ENCODE results near the gene HMGCLL1.

The HMGCLL1 gene

DNA sequence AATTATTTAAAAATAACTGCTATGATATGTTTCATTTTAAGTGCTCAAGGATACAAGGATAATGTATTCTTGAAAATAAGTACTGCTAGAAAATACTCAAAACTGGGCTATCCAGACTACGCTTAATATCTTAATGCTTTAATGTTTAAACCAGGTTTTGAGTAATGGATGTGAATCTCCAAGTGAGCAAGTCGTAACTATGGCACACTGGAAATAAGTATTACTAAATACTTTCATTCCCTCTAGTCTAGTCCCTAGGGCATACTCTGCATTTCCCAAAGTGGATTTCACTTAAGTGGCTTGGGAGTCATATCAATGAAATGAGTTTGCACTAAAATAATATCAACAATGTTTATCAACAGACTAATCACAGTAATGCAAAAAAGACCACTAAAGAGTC is 48.1 kb downstream of the HMGCLL1 start:
- no peak for DNase-seq

DNA sequence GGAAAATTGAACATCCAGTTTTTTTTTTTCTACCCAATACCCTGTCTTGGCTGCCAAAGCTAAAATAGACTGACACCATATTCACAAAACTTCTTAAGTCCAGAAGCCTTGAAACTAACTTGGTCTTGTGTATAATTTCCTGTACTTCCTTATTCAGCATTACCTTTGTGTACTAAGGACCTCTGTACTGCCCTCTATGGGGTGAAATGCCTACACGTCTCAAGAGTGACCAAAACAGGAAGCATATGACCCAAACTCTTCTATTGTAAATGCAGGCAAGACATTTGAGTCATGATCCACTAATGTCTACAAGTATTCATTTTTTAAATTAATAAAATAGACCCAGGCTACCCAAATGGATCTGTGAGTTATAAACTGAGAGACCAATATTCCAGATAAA is 50.4 kb downstream of the HMGCLL1 start:
- no peak for DNase-seq

GRCh38 chr6:55524441-55524840 is 54.6 kb downstream of the HMGCLL1 start:
- no peak for DNase-seq

GRCh38 chr6:55518529-55519060 is 60.4 kb downstream of the HMGCLL1 start:
- no peak for DNase-seq

DNA sequence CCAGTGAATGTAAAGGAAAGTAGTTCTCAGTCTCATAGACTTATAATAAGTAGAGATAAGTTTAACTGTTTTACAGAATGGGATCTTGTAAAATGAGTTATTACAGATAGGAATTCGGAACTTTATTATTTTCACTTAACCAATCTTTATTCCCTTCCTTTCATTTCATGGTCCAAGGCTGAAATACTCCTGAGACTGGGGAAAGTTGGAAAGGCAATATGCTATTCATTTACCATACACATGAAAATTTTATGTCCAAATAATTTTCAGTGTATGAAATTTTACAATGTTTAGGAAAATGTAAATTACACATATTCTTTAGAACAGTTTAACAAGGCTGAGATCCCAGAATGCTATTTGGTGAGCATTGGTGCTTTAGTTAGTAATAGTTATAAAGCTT is 62.3 kb downstream of the HMGCLL1 start:
- no peak for DNase-seq

DNA sequence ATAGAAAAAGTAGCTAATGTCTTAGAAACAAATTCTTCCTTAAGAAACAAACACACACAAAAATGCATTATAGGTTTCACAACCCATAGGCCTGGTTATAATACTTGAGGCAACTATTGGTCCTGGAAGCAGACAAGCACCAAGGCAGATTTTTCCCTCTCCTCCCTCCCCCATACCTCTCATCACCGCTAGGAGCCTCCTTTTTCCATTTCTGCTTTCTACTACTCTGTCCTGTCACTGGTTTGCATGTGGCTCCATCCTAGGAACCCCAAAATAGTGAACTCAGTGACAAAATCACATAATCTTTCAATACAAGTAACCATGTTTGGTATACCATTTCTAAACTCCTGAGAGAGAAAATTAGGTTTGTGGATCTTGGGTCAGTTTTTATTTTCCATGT is 66.1 kb downstream of the HMGCLL1 start:
- no peak for DNase-seq

DNA sequence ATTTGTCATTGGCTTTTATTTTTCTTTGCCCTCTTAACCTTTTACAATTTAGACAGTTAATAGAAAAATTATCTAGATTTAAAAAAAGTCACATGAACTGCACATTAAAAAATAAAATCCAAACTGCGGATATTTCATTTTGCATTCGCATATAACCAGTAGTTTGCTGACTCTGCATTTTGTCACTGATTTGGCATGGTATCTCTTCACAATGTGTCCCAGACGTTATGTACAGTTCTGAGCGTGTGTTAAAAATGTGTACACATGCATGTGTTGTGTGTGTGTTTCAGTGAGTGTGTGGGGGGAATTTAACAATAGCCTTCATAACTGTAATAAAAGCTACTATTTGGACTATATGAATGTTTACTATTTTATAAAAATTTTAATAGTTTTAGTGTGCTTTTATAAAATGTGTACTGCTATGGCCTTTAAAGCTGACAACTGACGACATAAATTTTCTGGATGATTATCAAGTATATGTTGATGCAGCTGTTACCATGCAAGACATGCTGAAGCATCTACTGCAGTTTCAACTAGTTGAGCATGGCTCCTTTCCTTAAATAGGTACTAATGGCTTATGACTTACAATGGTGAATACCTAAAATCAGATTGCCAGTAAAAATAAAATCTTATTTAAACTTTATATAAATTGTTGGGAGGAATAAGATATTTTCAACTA is 67.7 kb downstream of the HMGCLL1 start:
- no peak for DNase-seq

- DNase-seq = no peak
Observed at GRCh38 chr6:55499591-55499990, 79.4 kb downstream of the HMGCLL1 start.

- no peak for DNase-seq
Observed at GRCh38 chr6:55497694-55498093, 81.3 kb downstream of the HMGCLL1 start.

GRCh38 chr6:55496201-55496600 is 82.8 kb downstream of the HMGCLL1 start:
- no peak for DNase-seq

DNA sequence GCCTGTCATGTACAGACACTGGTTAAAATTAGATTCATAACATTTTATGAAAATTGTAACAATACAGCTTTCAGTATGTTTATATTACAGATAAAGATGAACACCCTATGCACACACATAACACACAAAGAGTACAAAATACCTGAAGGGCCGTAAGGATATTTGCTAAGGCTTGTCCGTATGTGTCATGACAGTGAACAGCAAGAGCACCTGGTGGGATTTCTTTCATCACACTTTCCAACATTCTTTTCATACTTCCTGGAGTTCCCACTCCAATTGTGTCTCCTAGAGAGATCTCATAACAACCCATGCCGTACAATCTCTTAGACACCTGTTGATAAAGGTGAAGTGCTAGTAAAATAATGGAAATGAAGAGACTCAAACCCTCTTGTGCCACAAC is 83.7 kb downstream of the HMGCLL1 start:
- DNase-seq = no peak

GRCh38 chr6:55494411-55494810 is 84.6 kb downstream of the HMGCLL1 start:
- DNase-seq = no peak

DNA sequence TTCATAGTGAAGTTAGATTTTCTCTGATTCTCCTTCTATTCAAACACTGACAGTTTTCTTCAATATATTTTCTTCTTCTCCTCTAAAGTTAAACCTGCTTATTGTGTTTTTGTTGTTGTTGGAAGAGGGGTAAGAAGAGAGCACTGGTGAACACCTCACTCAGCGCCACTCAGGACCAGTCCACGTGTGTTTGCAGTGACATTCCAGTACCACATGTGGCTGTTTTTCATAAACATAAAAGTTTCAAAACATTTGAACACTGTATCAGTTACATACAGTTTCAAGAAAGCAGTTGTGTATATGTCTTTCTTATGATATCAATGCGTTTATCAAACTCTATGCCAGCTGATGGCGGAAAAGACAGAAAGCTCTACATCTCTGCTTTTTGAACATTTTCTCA is 86.7 kb downstream of the HMGCLL1 start:
- no peak for DNase-seq

- DNase-seq = no peak
Observed at GRCh38 chr6:55490871-55491270, 88.1 kb downstream of the HMGCLL1 start.

DNA sequence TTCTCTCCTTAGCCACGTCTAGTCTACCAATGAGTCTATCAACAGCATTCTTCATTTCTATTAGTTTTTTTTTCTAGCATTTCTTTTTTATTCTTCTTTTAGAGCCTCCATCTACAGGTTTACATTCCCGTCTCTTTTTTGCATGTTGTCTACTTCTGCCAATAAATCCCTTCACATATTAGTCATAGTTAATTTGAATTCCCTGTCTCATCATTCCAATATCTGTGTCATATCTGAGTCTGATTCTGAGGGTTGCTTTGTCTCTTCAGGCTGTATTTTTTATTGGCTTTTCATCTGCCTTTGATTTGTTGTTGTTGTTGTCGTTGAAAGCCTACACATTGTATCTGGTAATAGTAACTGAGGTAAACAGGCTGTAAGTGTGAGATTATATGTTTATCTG is 104.6 kb downstream of the HMGCLL1 start:
- no peak for DNase-seq

DNA sequence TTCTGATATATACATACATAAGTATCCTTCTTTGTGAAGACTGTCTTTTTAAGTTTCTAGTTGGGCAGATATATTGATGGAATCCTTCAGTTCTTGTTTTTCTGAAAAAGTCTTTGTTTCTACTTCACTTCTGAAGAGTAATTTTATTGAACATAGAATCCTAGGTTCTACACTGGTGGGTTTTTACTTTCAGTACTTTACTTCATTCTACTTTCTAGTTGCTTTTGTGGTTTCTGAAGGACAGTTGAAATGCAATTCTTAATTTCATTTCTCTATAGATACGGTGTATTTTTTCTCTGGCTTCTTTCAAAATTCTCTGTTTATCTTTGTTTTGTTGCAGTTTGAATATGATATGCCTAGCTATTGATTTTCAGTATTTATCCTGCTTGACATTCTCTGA is 105.3 kb downstream of the HMGCLL1 start:
- no peak for DNase-seq

DNA sequence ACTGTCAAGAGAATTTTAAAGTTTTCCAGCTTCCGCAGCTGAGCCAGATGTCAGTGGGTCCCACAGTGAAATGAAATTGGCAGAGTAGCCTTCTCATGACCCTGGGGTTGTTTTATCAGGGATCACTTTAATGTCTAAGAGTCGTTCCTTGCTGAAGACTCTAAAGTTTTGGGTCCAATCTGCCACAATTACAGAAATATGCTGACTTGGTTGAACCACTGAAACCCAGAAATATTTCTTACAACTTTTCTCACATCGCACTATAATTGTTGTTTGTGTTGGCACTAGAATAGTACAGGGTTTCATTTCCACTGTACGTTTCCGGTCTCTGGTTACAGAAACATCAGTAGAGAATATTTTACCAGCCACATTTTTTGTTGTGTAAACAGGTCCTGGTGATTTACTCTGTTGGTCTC is 109.0 kb downstream of the HMGCLL1 start:
- no peak for DNase-seq

DNA sequence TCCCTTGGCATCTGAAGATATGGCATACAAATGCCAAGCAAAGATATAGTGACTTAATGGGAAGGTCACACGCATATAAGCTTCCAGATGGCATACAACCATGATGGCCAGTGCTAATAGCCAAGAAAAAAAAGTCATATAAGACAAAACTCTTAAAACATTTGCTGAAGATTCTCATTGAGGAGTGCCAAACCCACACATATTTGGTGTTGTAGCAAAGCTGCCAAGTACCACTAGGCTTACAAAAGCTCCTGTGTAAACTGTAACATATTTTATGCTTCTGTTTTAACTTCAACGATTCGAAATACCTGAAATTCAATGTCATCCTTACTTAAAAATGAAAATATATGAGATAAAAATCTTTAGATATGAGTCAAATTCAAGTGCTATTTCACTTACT is 123.0 kb downstream of the HMGCLL1 start:
- DNase-seq = no peak

- no peak for DNase-seq
Observed at GRCh38 chr6:55450005-55450404, 129.0 kb downstream of the HMGCLL1 start.

GRCh38 chr6:55449225-55449624 is 129.8 kb downstream of the HMGCLL1 start:
- DNase-seq = no peak

GRCh38 chr6:55448451-55448850 is 130.5 kb downstream of the HMGCLL1 start:
- DNase-seq = no peak

- DNase-seq = no peak
Observed at GRCh38 chr6:55447891-55448290, 131.1 kb downstream of the HMGCLL1 start.

DNA sequence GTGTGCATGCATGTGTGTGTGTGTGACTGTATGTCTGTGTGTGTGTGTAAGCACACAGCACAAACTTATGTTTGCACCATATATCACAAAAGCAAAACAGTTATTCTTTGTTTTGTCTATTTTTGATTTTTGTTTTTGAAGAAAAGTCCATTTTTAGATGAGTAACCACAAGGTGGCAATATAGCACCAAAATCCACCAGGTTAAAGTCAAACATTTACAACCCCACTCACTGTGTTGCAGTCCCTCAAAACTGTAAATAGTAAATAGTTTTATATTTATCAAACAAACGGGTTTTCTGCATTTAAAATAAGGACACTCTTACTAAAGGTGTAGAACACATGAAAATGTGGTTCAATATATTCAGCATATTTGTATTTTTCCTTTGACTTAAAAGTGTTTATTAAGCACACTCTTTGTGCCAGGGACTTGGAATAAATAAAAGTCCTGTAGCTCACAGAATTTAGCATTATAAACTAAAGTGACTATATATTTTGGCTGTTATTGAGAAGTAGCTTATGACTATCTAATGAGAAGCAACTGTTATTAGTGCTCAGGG is 133.3 kb downstream of the HMGCLL1 start:
- no peak for DNase-seq

DNA sequence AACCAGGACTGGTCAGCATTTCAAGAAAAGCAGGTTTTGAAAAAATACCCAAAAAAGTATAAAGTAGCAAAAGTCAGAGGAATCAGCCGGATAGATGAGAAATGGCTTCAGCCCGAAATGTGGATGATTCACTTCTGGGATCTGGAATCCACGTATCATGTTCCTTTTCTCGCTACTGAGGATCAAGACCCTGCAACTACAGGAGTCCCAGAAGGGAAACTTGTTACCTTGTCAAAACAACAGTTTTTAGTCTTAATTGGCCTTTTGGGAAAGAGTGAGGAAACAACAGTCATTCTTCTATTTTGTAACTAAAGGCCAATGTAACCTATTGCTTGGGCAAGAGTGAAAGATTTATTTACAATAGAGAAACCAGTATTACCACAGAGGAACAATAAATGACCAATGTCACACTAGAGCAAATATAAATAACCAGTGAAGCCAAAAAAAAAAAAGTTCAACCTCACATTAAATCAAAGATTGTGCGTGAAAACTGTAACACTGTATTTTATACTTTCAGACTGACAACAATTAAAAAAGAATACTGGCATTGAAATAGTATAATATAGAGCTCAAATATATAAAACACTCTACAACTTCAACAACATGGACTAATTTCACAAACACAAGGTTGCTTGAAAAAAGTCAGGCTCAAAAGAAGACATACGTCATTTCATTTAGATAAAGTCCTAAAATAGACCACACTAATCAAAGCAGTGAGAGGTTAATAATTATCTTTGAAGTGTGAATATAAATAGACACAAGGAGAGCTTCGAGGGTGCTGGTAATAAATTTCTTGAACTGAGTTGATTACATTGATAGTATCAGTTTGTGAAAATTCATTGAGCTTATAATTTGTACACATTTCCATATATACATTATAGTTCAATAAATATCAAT is 135.5 kb downstream of the HMGCLL1 start:
- no peak for DNase-seq

Data from NCI-H1694 treated with DMSO at 0.1 percent for 48 hours (cell line).